ENCODE measurements around the gene CEP112. TPM values are rescaled to one million over a fixed set of nuclear protein-coding genes. Genes with fewer than 3 reads are reported as not detected.

The CEP112 gene
- total RNA-seq, 6 experiments from 2014 or later = 5.3 to 7.7 (median 6.9) TPM

DNA sequence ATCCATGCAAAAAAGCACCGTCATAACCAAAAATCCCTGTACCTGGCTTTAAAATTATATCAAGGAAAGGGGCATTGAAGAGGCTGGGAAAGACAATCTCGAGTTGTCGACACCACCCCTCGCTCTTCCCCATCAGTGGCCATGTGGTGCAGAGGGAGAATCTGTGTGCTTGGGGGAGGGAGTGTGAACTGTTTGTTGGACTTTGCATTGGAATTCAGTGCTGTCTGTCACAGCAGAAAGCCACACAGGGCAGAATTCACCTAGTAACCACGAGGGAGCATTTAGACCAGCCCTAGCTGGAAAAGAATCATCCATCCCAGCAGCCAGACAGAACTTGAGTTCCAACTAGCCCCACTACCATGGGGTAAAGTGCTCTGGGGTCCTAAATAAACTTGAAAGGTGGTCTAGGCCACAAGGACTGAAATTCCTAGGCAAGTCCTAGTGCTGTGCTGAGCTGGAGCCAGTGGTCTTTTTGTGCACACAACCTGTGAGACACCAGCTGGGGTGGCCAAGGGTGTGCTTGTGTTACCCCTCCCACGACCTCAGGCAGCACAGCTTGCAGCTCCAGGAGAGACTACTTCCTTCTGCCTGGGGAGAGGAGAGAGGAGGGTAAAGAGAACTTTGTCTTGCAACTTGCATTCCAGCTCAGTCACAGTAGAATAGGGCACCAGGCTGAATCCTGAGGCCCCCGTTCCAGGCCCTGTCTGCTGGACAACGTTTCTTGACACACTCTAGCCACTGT lies 11.5 kb upstream of the CEP112 start:
- no peak for DNase-seq
- Mint-ChIP-seq H3K9me3 (peaks cover 4% of the 10 kb centered on the region; the same call in 1 of the 2 replicates), H3K36me3 (ENCODE audit: low read depth) (peaks cover 6% of the 10 kb centered on the region; the same call in 1 of the 2 replicates), H3K4me3 (no peak overlapping the region), H3K27ac (no peak overlapping the region), H3K4me1 (ENCODE audit: low read depth) (peaks cover 9% of the 10 kb centered on the region), H3K27me3 (ENCODE audit: insufficient read depth) (peaks cover 4% of the 10 kb centered on the region)
- TF ChIP-seq, protein P1, sequence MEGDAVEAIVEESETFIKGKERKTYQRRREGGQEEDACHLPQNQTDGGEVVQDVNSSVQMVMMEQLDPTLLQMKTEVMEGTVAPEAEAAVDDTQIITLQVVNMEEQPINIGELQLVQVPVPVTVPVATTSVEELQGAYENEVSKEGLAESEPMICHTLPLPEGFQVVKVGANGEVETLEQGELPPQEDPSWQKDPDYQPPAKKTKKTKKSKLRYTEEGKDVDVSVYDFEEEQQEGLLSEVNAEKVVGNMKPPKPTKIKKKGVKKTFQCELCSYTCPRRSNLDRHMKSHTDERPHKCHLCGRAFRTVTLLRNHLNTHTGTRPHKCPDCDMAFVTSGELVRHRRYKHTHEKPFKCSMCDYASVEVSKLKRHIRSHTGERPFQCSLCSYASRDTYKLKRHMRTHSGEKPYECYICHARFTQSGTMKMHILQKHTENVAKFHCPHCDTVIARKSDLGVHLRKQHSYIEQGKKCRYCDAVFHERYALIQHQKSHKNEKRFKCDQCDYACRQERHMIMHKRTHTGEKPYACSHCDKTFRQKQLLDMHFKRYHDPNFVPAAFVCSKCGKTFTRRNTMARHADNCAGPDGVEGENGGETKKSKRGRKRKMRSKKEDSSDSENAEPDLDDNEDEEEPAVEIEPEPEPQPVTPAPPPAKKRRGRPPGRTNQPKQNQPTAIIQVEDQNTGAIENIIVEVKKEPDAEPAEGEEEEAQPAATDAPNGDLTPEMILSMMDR (IDR thresholded peaks at IDR 0.05) = no peak

DNA sequence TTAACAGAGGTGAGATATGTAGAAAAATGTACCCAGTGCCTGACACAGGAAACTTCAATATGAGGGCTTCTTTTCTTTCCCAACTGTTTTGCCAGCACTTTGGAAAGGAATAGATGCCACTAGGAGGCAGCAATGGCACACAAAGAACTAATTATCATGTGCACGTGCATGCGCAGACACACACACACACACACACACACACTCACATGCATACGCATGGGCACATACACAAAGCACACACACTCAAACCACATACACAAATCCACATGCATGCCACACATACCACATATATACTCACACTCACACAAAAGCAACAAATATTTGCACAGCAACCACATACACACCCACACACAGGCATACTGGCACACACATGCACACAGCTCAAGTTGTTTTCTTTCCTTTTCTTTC lies 8.8 kb upstream of the CEP112 start:
- H3K27me3 Mint-ChIP-seq (ENCODE audit: insufficient read depth) = no peaks in the 10 kb centered on the region; the same call in 1 of the 2 replicates
- TF ChIP-seq, protein P1 (IDR thresholded peaks at IDR 0.05) = peak; percentile 82
- 0 out of 2 replicates have a peak overlapping the region, but pooled peaks have one; percentile 4 for H3K4me3 Mint-ChIP-seq
- peak; percentile 82 for DNase-seq
- H3K36me3 Mint-ChIP-seq (ENCODE audit: low read depth) = no peaks in the 10 kb centered on the region
- H3K9me3 Mint-ChIP-seq = no peaks in the 10 kb centered on the region
- peaks cover 9% of the 10 kb centered on the region for H3K4me1 Mint-ChIP-seq (ENCODE audit: low read depth)
- H3K27ac Mint-ChIP-seq = no peak overlapping the region

DNA sequence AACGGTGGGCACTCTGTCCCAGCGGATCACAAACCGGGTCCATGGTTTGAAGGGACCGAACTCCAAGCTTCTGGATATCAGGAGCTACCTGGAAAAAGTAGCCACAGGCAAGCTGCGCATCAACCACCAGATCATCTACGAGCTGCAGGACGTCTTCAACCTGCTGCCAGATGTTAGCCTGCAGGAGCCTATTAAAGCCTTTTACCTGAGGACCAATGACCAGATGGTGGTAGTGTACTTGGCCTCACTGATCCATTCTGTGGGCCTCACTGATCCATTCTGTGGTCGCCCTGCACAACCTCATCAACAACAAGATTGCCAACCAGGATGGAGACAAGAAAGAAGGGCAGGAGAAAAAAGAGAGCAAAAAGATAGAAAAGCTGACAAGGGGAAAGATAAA lies 6.3 kb upstream of the CEP112 start:
- DNase-seq = no peak
- H3K36me3 Mint-ChIP-seq (ENCODE audit: low read depth) = no peaks in the 10 kb centered on the region
- H3K4me1 Mint-ChIP-seq (ENCODE audit: low read depth) = peaks cover 9% of the 10 kb centered on the region
- no peak overlapping the region for H3K27ac Mint-ChIP-seq
- TF ChIP-seq, protein P1 (IDR thresholded peaks at IDR 0.05) = no peak
- H3K27me3 Mint-ChIP-seq (ENCODE audit: insufficient read depth) = no peaks in the 10 kb centered on the region; the same call in 1 of the 2 replicates
- H3K9me3 Mint-ChIP-seq = no peaks in the 10 kb centered on the region
- H3K4me3 Mint-ChIP-seq = no peak overlapping the region

GRCh38 chr17:66192378-66192687 lies 400 bp upstream of the CEP112 start:
- H3K27me3 Mint-ChIP-seq (ENCODE audit: insufficient read depth) = no peaks in the 10 kb centered on the region

GRCh38 chr17:66190738-66191592 lies 968 bp downstream of the CEP112 start:
- TF ChIP-seq, protein P1 (IDR thresholded peaks at IDR 0.05) = no peak

More at GRCh38 chr17:66192378-66192687, 400 bp upstream of the CEP112 start:
- DNase-seq = no peak
- Mint-ChIP-seq H3K27ac (peak overlapping the region; percentile 77), H3K9me3 (no peaks in the 10 kb centered on the region), H3K36me3 (ENCODE audit: low read depth) (no peaks in the 10 kb centered on the region), H3K4me1 (ENCODE audit: low read depth) (peaks cover 20% of the 10 kb centered on the region), H3K4me3 (peak overlapping the region; percentile 91)
- TF ChIP-seq, protein P1 (IDR thresholded peaks at IDR 0.05) = no peak

More at GRCh38 chr17:66190738-66191592, 968 bp downstream of the CEP112 start:
- no peaks in the 10 kb centered on the region for H3K27me3 Mint-ChIP-seq (ENCODE audit: insufficient read depth)
- peak overlapping the region; percentile 78 for H3K27ac Mint-ChIP-seq
- H3K4me3 Mint-ChIP-seq = peak overlapping the region; percentile 91
- H3K4me1 Mint-ChIP-seq (ENCODE audit: low read depth) = peaks cover 20% of the 10 kb centered on the region
- no peaks in the 10 kb centered on the region for H3K9me3 Mint-ChIP-seq
- peak; percentile 24 for DNase-seq
- H3K36me3 Mint-ChIP-seq (ENCODE audit: low read depth) = no peaks in the 10 kb centered on the region

Measured in HFFc6 (cell line).